GM18526 (cell line): ENCODE data around the gene TLN1.
A peak's percentile ranks its signal among the peaks of the same experiment; 100 is the strongest.

ENCODE experiments used
- POLR2A ChIP-seq: IDR thresholded peaks from 3 replicates; pipeline ENCODE4 v1.6.1; 2011; ENCODE audit not compliant: insufficient read length; ENCODE audit errors: extremely low read depth

The TLN1 gene

DNA sequence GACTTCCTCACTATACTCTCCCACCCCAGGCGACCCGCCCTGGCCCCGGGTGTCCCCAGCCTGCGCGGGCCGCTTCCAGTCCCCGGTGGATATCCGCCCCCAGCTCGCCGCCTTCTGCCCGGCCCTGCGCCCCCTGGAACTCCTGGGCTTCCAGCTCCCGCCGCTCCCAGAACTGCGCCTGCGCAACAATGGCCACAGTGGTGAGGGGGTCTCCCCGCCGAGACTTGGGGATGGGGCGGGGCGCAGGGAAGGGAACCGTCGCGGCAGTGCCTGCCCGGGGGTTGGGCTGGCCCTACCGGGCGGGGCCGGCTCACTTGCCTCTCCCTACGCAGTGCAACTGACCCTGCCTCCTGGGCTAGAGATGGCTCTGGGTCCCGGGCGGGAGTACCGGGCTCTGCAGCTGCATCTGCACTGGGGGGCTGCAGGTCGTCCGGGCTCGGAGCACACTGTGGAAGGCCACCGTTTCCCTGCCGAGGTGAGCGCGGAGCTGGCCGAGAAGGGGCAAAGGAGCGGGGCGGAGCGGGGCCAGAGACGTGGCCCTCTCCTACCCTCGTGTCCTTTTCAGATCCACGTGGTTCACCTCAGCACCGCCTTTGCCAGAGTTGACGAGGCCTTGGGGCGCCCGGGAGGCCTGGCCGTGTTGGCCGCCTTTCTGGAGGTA lies 56.1 kb downstream of the TLN1 start:
- no peak for TF ChIP-seq POLR2A

DNA sequence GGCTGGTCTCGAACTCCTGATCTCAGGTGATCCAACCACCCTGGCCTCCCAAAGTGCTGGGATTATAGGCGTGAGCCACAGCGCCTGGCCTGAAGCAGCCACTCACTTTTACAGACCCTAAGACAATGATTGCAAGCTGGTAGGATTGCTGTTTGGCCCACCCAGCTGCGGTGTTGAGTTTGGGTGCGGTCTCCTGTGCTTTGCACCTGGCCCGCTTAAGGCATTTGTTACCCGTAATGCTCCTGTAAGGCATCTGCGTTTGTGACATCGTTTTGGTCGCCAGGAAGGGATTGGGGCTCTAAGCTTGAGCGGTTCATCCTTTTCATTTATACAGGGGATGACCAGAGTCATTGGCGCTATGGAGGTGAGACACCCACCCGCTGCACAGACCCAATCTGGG lies 56.8 kb downstream of the TLN1 start:
- no peak for TF ChIP-seq POLR2A

DNA sequence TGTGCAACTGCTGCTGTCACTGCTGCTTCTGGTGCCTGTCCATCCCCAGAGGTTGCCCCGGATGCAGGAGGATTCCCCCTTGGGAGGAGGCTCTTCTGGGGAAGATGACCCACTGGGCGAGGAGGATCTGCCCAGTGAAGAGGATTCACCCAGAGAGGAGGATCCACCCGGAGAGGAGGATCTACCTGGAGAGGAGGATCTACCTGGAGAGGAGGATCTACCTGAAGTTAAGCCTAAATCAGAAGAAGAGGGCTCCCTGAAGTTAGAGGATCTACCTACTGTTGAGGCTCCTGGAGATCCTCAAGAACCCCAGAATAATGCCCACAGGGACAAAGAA lies 58.0 kb downstream of the TLN1 start:
- no peak for TF ChIP-seq POLR2A

DNA sequence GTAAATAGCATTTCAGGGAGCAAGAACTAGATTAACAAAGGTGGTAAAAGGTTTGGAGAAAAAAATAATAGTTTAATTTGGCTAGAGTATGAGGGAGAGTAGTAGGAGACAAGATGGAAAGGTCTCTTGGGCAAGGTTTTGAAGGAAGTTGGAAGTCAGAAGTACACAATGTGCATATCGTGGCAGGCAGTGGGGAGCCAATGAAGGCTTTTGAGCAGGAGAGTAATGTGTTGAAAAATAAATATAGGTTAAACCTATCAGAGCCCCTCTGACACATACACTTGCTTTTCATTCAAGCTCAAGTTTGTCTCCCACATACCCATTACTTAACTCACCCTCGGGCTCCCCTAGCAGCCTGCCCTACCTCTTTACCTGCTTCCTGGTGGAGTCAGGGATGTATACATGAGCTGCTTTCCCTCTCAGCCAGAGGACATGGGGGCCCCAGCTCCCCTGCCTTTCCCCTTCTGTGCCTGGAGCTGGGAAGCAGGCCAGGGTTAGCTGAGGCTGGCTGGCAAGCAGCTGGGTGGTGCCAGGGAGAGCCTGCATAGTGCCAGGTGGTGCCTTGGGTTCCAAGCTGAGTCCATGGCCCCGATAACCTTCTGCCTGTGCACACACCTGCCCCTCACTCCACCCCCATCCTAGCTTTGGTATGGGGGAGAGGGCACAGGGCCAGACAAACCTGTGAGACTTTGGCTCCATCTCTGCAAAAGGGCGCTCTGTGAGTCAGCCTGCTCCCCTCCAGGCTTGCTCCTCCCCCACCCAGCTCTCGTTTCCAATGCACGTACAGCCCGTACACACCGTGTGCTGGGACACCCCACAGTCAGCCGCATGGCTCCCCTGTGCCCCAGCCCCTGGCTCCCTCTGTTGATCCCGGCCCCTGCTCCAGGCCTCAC lies 58.6 kb downstream of the TLN1 start, which contains the start of gene CA9:
Gene CA9, plus strand, starts transcription at position 797 of the 893 bp plus-strand sequence. Its CDS starts 32 bp downstream, at position 829.
- no peak for TF ChIP-seq POLR2A

DNA sequence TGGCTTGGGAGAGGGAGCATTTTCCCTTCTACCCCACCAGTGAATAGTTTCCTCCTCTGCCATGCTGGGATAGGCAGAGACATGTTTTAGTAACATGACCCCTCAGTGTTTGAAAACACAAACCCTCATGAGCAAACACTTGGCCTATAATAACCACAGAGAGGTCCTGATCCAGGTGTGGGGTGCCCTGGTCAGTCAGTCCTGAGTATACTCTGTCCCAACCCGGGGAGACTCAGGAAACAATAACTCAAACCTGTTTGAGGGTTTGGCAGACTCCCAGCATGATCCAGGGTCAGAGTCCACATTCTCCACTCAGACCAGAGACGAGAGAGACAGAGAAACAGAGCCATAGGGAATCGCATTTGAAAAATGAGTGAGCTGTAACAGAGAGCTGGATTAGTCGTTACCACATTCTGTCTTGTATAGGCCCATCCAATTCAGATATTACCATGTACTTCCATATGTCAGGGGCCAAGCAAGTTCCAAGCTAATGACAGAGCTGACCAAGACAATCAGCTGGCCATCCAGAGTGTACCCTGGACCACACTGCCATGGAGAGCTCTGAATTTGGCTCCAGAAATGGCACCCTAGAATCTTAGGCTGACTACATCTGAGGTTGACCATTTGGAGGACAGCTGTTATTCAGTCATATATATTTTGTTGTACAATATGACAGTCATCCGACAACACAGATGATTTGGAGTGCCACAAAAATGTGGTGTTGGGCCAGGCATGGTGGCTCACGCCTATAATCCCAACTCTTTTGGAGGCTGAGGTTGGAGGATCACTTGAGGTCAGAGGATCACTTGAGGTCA lies 62.5 kb downstream of the TLN1 start:
- no peak for TF ChIP-seq POLR2A

GRCh38 chr9:35667939-35668338 lies 64.1 kb downstream of the TLN1 start:
- TF ChIP-seq POLR2A = no peak

DNA sequence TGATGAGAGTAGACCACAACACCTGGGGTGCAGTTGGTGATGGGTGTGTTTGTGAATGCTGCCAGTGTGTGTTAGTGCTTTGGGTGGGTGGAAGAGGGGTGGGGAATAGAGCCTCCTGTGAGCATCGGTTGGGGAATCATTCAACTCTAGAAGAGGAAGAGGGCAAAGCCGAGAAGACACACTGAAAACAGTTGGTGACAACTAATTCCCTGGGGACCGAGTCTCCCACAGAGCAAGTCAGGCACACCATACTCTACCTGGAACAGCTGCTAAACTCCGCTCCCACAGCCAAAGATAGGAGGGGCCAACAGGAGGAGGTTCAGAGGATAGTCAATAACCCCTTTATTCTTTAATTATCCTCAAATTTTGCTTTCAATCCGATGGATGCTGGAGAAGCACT lies 65.4 kb downstream of the TLN1 start:
- TF ChIP-seq POLR2A = no peak

DNA sequence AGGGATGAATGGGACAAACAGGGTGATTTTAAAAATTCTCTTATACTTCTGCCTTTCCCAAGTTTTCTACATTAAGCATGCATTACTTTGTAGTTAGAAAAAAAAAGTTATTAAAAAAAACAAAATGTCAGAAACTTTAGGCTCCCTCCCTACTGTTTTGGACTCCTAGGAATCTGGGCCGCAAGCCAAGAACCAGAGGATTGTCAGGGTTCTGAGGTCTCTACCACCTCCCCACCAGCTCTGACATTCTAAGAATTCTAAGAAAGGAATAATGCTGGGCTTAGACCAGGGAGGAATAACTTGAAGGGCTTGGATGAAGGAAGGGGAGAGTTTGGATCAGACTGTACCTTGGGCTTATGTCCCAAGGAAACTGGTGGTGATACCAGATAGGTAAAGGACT lies 66.0 kb downstream of the TLN1 start:
- TF ChIP-seq POLR2A = no peak

- no peak for TF ChIP-seq POLR2A
Observed at GRCh38 chr9:35665471-35665818, 66.5 kb downstream of the TLN1 start.

- TF ChIP-seq POLR2A = peak; percentile 76
Observed at GRCh38 chr9:35664531-35665470, 67.2 kb downstream of the TLN1 start, which contains the start of gene ARHGEF39. ARHGEF39 (minus strand) TSS chr9:35665195; CDS start chr9:35665169, 26 bp downstream.

GRCh38 chr9:35662437-35662836 lies 69.6 kb downstream of the TLN1 start:
- TF ChIP-seq POLR2A = no peak

DNA sequence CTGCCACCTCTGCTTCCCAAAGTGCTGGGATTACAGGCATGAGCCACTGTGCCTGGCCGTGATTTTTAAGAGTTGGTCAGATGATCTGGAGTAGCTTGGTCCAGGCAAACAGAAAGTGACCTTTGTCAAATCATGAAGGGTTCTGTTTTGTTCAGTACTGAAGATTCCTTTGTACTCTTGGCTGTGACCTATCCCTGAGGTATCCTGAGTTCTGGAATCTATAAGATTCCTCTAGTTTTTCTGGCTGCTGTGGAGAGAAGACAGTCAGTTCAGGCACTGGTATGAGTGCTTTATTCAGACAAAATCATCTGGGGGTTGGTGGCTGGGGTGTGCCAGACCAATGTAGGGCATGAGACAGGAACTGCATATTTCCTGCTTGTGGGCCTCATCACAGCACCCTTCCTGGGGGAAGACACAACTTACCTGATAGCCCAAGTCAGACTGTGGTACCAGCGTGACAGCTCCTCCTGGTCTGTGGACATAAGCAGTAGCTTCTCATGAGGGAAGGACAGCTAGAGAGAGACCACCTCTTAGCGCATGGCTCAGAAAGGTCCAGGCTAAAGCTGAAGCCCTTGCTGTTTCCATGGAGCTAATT lies 70.1 kb downstream of the TLN1 start:
- no peak for TF ChIP-seq POLR2A

DNA sequence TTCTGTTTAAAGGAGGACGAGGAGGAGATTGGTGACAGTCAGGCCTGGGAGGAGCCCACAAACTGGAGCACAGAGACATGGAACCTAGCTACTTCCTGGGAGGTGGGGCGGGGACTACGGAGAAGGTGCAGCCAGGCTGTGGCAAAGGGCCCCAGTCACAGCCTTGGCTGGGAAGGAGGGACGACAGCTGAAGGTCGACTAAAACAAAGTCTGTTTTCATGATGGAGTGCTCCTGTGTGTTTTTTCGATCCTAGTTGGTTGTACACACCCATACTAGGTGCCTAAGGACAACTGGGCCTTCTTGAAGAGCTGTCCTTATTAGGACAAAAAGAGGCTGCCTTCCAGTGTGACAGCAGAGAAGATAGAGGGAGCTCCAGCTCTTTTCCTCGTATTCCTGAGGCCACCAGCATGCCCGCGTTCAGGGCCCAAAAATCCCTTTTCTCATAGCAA lies 71.0 kb downstream of the TLN1 start:
- no peak for TF ChIP-seq POLR2A

GRCh38 chr9:35659340-35659739 lies 72.7 kb downstream of the TLN1 start:
- TF ChIP-seq POLR2A = no peak
